Vagina (tissue), 2 donors: ENCODE results near the gene FN1. TPM values are rescaled to one million over a fixed set of nuclear protein-coding genes. Genes with fewer than 3 reads are reported as not detected.

Experiments used
- DNase-seq, 2 donors: peaks; one replicate each; pipeline ENCODE4 v3.0.0-alpha.2; 2017; ENCODE audit errors: extremely low spot score in 2 of 2
- H3K27ac ChIP-seq: fragments of 200-600 bp; sonication (generic); one replicate; pipeline ENCODE4 v1.5.1; 2019
- H3K27me3 ChIP-seq: fragments of 200-600 bp; sonication (generic); one replicate; pipeline ENCODE4 v1.5.1; 2019
- H3K36me3 ChIP-seq, 2 donors: fragments of 200-600 bp; sonication (generic); one replicate each; pipeline ENCODE4 v1.5.1; 2017 to 2019
- H3K4me1 ChIP-seq: fragments of 200-600 bp; sonication (generic); one replicate; pipeline ENCODE4 v1.5.1; 2019
- H3K4me3 ChIP-seq, 2 donors: fragments of 200-600 bp; sonication (generic); 1 replicate in 1 of 2; 2 replicates in 1 of 2; pipeline ENCODE4 v1.5.1; 2016 to 2019
- H3K9me3 ChIP-seq: fragments of 200-600 bp; sonication (generic); one replicate; pipeline ENCODE4 v1.5.1; 2019
- CTCF ChIP-seq, 3 experiments: fragments of 450-650 bp in 2 of 3; fragments of 200-600 bp in 1 of 3; sonication (generic) in 1 of 3; IDR thresholded peaks; one replicate each; pipeline ENCODE4 v1.5.1; 2017 to 2019; ENCODE audit warnings: antibody characterized with exemption in 3 of 3, mild to moderate bottlenecking in 2 of 3, moderate library complexity in 2 of 3
- POLR2A ChIP-seq, 2 donors: fragments of 450-650 bp; IDR thresholded peaks; one replicate each; pipeline ENCODE4 v1.6.1; 2017; ENCODE audit warnings: antibody characterized with exemption in 2 of 2, mild to moderate bottlenecking in 2 of 2, moderate library complexity in 2 of 2
- POLR2AphosphoS5 ChIP-seq, 2 donors: sonication (generic); formaldehyde crosslinking; IDR thresholded peaks; one replicate each; pipeline ENCODE4 v1.9.0; 2017; ENCODE audit warnings: antibody characterized with exemption in 2 of 2, mild to moderate bottlenecking in 2 of 2, low read depth in 1 of 2; ENCODE audit not compliant: insufficient read depth in 1 of 2
- intact Hi-C: fragments of 100-400 bp; cut with DNase I; formaldehyde crosslinking; loops from one replicate; pipeline ENCODE4 v1.15.1; 2023
- total RNA-seq: library from RNA; depleted of rRNA; stranded (reverse); fragments of >200 nt; gene quantifications from one replicate; pipeline ENCODE4 v1.2.3, GENCODE V29; 2016

FN1 gene
- total RNA-seq, 1 donor from 2014 or later = 292 TPM

DNA sequence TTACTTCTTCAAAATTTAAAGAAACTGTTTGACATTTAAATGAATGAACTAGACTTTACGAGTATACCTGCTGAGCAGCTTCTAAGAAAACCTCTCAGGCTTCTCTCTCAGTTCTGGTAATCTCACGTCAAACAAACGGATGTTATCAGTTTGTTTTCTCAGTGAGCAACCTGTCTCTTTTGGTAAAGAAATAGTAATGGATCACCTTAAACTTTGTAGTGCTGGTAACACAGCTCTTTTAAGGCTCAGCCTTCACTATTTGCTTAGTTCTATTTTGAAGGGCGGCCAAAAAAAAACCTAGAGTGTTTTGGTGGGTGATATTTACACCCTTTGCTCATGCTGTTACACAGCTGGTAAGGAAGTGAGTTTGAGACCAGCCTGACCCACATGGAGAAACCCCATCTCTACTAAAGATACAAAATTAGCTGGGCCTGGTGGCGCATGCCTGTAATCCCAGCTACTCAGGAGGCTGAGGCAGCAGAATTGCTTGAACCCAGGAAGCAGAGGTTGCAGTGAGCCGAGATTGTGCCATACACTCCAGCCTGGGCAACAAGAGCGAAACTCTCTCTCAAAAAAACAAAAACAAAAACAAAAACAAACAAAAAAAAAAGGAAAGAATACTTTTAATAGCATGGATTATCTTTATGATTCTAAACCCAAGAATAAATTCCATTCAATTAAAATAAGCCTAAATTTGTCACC is 15.9 kb downstream of the FN1 start:
- no peak for DNase-seq
- no peaks in the 10 kb centered on the region for H3K27me3 ChIP-seq
- no peaks in the 10 kb centered on the region for H3K4me1 ChIP-seq
- intact Hi-C loops = no loop called here
- TF ChIP-seq CTCF (IDR thresholded peaks at IDR 0.05) (no peak), POLR2A (IDR thresholded peaks at IDR 0.05) (no peak), POLR2AphosphoS5 (IDR thresholded peaks at IDR 0.05; ENCODE audit: insufficient read depth in 1 of 2, low read depth in 1 of 2) (no peak)
- H3K27ac ChIP-seq = no peak overlapping the region
- no peak overlapping the region for H3K4me3 ChIP-seq
- peaks cover 0 to 29% of the 10 kb centered on the region in 2 donors for H3K36me3 ChIP-seq
- no peaks in the 10 kb centered on the region for H3K9me3 ChIP-seq

DNA sequence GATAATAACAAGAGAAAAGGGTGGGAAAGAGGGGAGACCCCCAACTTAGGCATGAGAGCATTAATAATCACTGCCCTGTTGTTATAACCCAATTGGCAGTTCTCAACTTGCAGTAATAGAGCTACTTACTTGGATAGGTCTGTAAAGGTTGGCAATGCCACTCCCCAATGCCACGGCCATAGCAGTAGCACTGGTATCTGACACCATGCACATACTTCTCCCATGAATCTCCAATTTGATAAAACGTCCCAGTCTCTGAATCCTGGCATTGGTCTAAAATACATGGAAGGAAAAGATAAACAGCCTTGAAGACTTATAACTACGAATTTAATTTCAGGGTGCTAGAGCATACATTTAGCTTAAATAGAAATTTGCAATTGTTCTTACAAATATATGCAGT is 16.8 kb downstream of the FN1 start:
- Histone ChIP-seq H3K4me1 (no peaks in the 10 kb centered on the region), H3K27ac (no peak overlapping the region), H3K9me3 (no peaks in the 10 kb centered on the region), H3K36me3 (peaks cover 0 to 35% of the 10 kb centered on the region in 2 donors), H3K4me3 (no peak overlapping the region), H3K27me3 (no peaks in the 10 kb centered on the region)
- no peak for TF ChIP-seq POLR2A (IDR thresholded peaks at IDR 0.05)
- no peak for TF ChIP-seq POLR2AphosphoS5 (IDR thresholded peaks at IDR 0.05; ENCODE audit: insufficient read depth in 1 of 2, low read depth in 1 of 2)
- no peak for TF ChIP-seq CTCF (IDR thresholded peaks at IDR 0.05)
- no peak for DNase-seq
- intact Hi-C loops = no loop called here

DNA sequence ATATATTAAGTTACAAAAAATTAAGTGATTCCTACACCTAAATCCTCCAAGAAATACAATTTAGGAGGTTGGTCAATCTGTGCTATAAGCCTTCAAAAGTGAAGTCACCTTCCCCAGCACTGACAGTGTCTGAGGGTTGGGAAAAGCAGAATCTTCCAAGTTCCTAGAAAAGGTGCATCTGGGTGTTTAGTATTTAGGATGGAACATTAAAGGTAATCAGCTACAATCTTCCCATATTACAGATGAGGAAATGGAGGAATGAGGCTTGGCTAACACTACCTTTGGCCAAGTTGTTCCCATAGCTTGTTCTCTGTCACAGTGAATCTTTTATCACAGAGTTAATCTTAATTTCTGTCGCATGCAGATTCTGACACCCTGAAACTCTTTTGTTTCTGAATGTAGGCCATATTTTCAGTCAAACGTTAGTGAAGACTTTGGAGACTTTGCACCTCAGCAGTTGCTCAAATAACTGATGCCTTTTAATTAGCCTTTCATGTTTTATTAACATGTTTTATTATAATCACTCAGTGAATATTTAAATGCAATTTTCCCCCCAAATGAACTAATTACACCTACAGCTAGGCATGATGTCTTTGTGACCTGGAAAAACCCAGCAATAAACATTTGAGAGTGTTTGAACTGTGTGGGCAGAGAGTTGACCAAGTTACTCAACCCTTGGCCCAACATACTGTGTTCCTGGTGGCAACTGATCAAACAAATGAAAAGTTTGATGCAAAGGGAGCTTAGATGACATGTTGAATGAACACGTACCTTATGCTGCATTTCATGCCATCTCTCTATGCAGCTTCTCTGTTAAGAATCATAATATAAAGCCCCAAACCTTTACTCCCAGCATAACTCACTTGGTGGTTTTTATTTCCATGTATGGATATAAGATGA is 17.6 kb downstream of the FN1 start:
- DNase-seq = no peak
- H3K4me3 ChIP-seq = no peak overlapping the region
- no peaks in the 10 kb centered on the region for H3K9me3 ChIP-seq
- H3K27me3 ChIP-seq = no peaks in the 10 kb centered on the region
- intact Hi-C loops = no loop called here
- TF ChIP-seq POLR2A (IDR thresholded peaks at IDR 0.05) = no peak
- no peak for TF ChIP-seq POLR2AphosphoS5 (IDR thresholded peaks at IDR 0.05; ENCODE audit: insufficient read depth in 1 of 2, low read depth in 1 of 2)
- TF ChIP-seq CTCF (IDR thresholded peaks at IDR 0.05) = no peak
- no peak overlapping the region for H3K27ac ChIP-seq
- H3K36me3 ChIP-seq = peaks cover 0 to 37% of the 10 kb centered on the region in 2 donors
- H3K4me1 ChIP-seq = no peaks in the 10 kb centered on the region

GRCh38 chr2:215417400-215417951 is 18.4 kb downstream of the FN1 start:
- no peak overlapping the region for H3K4me3 ChIP-seq
- no peak for DNase-seq
- intact Hi-C loops = no loop called here
- no peaks in the 10 kb centered on the region for H3K27me3 ChIP-seq
- no peaks in the 10 kb centered on the region for H3K4me1 ChIP-seq
- TF ChIP-seq POLR2AphosphoS5 (IDR thresholded peaks at IDR 0.05; ENCODE audit: insufficient read depth in 1 of 2, low read depth in 1 of 2) (no peak), CTCF (IDR thresholded peaks at IDR 0.05) (no peak), POLR2A (IDR thresholded peaks at IDR 0.05) (no peak)
- H3K9me3 ChIP-seq = no peaks in the 10 kb centered on the region
- no peak overlapping the region for H3K27ac ChIP-seq
- H3K36me3 ChIP-seq = peaks cover 0 to 33% of the 10 kb centered on the region in 2 donors
